IMR-90 (cell line): Measurements from ENCODE around the gene NR4A3.

Experiments
- CEBPB ChIP-seq: IDR thresholded peaks from 2 replicates; pipeline ENCODE4 v1.6.1; 2012; ENCODE audit warnings: low read depth, low read length, improper control_type of control experiment
- CTCF ChIP-seq: conservative IDR thresholded peaks from 2 replicates; pipeline ENCODE4 v1.5.1; 2012; ENCODE audit warnings: mild to moderate bottlenecking, low read depth, low read length, improper control_type of control experiment

GRCh38 chr9:99778308-99778707 is 43.4 kb upstream of the NR4A3 start:
- TF ChIP-seq CTCF (no peak), CEBPB (no peak)
